Measurements from ENCODE around the gene BCLAF1.
"Not testable (repeated sequence)": the region's sequence is repeated elsewhere in the genome, so short reads cannot be mapped to it uniquely, and the experiment has no call there.

DNA sequence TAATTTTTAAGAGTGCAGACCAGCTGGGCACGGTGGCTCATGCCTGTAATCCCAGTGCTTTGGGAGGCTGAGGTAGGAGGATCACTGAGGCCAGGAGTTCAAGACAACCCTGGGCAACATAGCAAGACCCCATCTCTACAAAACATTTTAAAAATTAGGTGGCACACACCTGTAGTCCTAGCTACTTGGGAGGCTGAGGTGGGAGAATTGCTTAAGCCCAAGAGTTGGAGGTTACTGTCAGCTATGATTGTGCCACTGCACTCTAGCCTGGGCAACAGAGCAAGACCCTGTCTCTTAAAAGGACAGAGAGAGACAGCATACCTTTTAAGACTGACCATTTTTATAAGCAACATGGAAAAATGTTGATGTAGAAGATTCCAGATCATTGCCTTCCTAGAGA lies 18.8 kb upstream of the BCLAF1 start:
- TF ChIP-seq, protein P1, sequence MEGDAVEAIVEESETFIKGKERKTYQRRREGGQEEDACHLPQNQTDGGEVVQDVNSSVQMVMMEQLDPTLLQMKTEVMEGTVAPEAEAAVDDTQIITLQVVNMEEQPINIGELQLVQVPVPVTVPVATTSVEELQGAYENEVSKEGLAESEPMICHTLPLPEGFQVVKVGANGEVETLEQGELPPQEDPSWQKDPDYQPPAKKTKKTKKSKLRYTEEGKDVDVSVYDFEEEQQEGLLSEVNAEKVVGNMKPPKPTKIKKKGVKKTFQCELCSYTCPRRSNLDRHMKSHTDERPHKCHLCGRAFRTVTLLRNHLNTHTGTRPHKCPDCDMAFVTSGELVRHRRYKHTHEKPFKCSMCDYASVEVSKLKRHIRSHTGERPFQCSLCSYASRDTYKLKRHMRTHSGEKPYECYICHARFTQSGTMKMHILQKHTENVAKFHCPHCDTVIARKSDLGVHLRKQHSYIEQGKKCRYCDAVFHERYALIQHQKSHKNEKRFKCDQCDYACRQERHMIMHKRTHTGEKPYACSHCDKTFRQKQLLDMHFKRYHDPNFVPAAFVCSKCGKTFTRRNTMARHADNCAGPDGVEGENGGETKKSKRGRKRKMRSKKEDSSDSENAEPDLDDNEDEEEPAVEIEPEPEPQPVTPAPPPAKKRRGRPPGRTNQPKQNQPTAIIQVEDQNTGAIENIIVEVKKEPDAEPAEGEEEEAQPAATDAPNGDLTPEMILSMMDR (IDR thresholded peaks at IDR 0.05; ENCODE audit: poor library complexity, severe bottlenecking): not testable (repeated sequence)
- TF ChIP-seq, protein P2, sequence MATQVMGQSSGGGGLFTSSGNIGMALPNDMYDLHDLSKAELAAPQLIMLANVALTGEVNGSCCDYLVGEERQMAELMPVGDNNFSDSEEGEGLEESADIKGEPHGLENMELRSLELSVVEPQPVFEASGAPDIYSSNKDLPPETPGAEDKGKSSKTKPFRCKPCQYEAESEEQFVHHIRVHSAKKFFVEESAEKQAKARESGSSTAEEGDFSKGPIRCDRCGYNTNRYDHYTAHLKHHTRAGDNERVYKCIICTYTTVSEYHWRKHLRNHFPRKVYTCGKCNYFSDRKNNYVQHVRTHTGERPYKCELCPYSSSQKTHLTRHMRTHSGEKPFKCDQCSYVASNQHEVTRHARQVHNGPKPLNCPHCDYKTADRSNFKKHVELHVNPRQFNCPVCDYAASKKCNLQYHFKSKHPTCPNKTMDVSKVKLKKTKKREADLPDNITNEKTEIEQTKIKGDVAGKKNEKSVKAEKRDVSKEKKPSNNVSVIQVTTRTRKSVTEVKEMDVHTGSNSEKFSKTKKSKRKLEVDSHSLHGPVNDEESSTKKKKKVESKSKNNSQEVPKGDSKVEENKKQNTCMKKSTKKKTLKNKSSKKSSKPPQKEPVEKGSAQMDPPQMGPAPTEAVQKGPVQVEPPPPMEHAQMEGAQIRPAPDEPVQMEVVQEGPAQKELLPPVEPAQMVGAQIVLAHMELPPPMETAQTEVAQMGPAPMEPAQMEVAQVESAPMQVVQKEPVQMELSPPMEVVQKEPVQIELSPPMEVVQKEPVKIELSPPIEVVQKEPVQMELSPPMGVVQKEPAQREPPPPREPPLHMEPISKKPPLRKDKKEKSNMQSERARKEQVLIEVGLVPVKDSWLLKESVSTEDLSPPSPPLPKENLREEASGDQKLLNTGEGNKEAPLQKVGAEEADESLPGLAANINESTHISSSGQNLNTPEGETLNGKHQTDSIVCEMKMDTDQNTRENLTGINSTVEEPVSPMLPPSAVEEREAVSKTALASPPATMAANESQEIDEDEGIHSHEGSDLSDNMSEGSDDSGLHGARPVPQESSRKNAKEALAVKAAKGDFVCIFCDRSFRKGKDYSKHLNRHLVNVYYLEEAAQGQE (IDR thresholded peaks at IDR 0.05; ENCODE audit: borderline replicate concordance): not testable (repeated sequence)
- TF ChIP-seq POLR2AphosphoS5 (IDR thresholded peaks at IDR 0.05); EZH2 (IDR thresholded peaks at IDR 0.05; ENCODE audit: borderline replicate concordance, insufficient read depth, low read length, poor library complexity, severe bottlenecking); EP300 (conservative IDR thresholded peaks at IDR 0.05; ENCODE audit: poor library complexity, severe bottlenecking); SMC3 (conservative IDR thresholded peaks at IDR 0.05; ENCODE audit: poor library complexity): not testable (repeated sequence)

Data from neural cell (in vitro differentiated cells).